ENCODE data around the gene HNRNPC. TPM values are rescaled to one million over a fixed set of nuclear protein-coding genes. Genes with fewer than 3 reads are reported as not detected.
"Not testable (repeated sequence)": the region's sequence is repeated elsewhere in the genome, so short reads cannot be mapped to it uniquely, and the experiment has no call there.

HNRNPC gene
- total RNA-seq, 1 experiment from 2014 or later: 1,156 TPM

DNA sequence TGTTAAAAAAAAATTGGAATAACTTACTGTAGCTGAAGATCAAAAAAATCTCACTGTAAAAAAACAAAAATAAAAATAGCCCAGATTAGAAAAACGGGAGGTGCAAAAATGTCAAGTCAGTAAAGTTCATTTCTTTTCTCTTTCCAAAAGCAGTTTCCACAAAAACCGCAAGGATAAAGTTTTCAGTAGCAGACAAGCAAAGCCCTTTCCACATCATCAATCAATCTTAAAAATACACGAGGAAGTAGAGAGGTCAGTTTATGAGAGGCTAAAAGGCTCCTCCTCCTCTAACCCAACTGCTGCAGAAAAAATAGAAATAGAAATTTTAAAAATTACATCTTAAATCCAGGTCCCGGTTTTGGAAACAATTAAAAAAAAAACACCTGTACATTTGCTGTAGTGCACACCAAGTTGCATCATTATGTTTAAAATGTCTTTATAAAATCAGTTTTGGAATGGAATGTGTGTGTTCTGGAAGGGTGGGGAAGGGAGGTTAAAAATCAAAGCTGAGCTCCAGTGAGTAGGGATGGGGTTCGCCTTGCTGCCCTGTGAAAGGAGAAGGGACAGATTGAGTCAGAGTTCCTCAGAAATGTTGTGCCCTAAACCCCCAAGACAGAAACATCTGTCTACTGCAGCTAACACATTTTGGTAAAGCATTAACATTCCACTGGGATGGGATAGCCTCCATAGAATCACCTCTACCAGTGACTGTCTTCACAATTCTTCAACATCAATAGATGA is 5.8 kb downstream of the HNRNPC start:
- peaks cover 87% of the 10 kb centered on the region for H3K36me3 ChIP-seq
- H3K27ac ChIP-seq: no peak overlapping the region

DNA sequence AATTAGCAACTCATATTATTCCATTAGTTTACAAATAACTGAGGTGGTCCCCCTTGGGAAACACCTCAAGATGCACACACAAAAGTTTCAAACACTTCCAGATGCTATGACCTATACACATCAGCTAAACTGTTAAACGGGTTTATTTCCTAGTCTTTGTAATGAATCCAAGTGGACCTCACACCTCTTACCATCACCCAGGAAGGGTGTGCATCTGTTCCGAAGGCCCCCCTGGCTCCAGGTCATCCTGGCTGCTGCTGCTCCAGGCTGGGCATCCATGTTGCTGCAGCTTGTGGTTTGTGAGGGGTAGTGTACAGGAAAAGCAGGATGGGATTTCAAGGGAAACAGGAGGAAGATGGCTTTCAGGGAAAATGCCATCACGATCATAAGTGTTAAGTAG is 6.8 kb downstream of the HNRNPC start:
- Histone ChIP-seq H3K36me3 (peaks cover 87% of the 10 kb centered on the region), H3K9me3 (replicated peaks) (no peaks in the 10 kb centered on the region), H3K4me1 (replicated peaks) (peaks cover 46% of the 10 kb centered on the region), H3K4me3 (no peak overlapping the region), H3K27me3 (replicated peaks) (no peaks in the 10 kb centered on the region), H3K27ac (no peak overlapping the region)
- DNase-seq (ENCODE audit: low read depth in 1 of 2, low spot score in 2 of 2): no peak

More for the DNA sequence above, 5.8 kb downstream of the HNRNPC start:
- Histone ChIP-seq H3K4me3 (no peak overlapping the region), H3K27me3 (replicated peaks) (no peaks in the 10 kb centered on the region), H3K4me1 (replicated peaks) (peaks cover 51% of the 10 kb centered on the region), H3K9me3 (replicated peaks) (no peaks in the 10 kb centered on the region)
- DNase-seq (ENCODE audit: low read depth in 1 of 2, low spot score in 2 of 2): no peak

- Histone ChIP-seq H3K4me3 (no peak overlapping the region), H3K27me3 (replicated peaks) (no peaks in the 10 kb centered on the region), H3K36me3 (peaks cover 89% of the 10 kb centered on the region), H3K9me3 (replicated peaks) (no peaks in the 10 kb centered on the region), H3K27ac (no peak overlapping the region), H3K4me1 (replicated peaks) (peaks cover 46% of the 10 kb centered on the region)
- DNase-seq (ENCODE audit: low read depth in 1 of 2, low spot score in 2 of 2): no peak
Measured at GRCh38 chr14:21261824-21262223, 7.4 kb downstream of the HNRNPC start.

DNA sequence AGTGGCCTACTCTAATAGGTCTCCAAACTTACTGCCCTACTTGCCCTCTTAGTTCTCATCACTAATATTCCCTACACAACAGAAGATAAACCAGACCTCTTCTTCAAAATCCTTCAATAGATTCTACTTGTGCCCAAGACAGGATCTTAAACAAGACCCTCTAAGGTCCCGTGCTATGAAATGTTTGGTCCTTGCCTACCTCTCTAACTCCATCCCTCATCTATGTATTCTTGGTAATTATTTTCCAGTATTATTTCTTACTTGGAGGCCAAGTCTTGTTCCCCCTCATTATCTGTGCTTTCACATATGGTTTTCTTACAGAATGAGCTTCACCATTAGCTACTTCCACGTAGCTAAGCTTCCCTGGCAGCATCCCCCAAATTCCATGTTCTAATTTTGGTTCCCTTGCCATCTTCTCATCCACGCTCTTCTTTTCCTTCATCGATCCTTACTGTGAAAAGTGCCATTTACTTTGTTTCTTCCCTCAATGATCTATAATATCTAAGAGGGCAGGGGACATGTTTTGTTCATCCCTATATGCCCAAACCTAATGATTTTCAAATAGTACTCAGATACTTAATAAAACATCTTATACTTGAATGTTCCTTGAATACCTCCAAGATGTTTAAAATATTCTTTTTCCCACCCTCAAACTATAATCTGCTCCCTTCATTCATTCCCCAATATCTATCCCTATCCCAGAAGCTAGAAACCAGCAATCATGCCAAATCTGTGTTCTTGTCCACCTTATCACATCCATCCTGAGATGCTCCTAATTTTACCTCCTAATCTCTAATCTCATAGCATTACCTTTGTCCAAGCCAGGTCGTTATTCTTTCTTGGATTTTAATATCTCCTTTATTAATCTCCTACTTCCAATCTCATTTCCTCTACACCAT is 10.1 kb downstream of the HNRNPC start:
- Histone ChIP-seq H3K36me3 (peaks cover 89% of the 10 kb centered on the region), H3K9me3 (replicated peaks) (no peaks in the 10 kb centered on the region), H3K27ac (no peak overlapping the region), H3K4me1 (replicated peaks) (peaks cover 23% of the 10 kb centered on the region), H3K27me3 (replicated peaks) (no peaks in the 10 kb centered on the region), H3K4me3 (no peak overlapping the region)
- no peak for DNase-seq (ENCODE audit: low read depth in 1 of 2, low spot score in 2 of 2)

DNA sequence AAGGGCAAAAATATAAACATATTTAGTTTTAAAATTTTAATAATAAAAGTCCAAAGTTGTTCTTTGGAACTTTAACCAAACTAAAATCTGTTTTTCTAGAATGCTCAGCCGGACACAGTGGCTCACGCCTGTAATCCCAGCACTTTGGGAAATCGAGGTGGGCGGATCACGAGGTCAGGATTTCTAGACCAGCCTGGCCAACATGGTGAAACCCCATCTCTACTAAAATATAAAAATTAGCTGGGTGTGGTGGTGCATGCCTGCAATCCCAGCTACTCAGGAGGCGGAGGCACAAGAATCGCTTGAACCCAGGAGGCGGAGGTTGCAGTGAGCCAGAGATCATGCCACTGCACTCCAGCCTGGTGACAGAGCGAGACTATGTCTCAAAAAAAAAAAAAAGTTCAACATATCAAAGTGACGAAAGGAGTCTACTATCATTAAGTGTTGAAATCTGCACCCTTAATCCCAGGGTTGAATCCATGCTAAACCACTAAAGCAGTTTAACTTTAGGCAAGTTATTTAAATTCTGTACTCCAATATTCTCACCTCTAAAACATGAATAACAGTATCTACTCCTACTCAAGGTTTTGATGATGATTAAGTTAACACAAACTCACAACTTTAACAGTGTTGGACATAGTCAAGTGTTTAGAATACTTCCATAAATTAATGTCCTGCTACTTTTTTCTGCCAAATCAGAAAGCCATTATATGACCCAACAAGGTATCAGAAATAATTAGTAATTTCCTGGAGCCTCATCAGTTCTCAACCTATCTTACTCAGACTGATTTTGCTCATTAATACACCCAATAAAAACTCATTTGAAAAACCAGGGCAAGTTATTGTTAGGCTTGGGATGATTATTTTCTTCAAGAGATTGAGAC is 11.0 kb downstream of the HNRNPC start:
- no peak overlapping the region for H3K27ac ChIP-seq
- peaks cover 15% of the 10 kb centered on the region for H3K4me1 ChIP-seq (replicated peaks)
- DNase-seq (ENCODE audit: low read depth in 1 of 2, low spot score in 2 of 2): no peak
- no peaks in the 10 kb centered on the region for H3K9me3 ChIP-seq (replicated peaks)
- no peak overlapping the region for H3K4me3 ChIP-seq
- peaks cover 89% of the 10 kb centered on the region for H3K36me3 ChIP-seq
- H3K27me3 ChIP-seq (replicated peaks): no peaks in the 10 kb centered on the region

DNA sequence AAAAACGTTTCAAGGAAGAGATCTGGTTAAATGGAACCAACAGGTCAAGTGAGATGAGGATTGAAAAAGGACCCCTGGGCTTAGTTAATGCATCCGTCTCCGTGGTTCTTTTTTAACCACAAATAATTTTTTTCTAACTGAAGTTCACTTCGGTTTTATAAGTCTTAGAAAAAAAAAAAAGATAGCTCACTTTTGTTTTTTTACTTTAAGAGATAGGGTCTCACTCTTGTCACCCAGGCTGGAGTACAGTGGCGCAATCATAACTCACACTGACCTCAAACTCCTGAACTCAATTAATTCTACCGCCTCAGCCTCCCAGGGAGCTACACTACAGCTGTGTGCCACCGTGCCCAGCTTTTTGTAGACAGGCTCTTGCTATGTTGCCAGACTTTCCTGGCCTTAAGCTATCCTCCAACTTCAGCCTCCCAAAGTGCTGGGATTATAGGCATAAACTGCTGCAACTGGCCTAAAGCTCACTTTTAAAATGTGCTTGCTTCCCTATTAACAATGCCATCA is 11.8 kb downstream of the HNRNPC start:
- H3K4me3 ChIP-seq: no peak overlapping the region
- H3K27ac ChIP-seq: no peak overlapping the region
- H3K4me1 ChIP-seq (replicated peaks): peaks cover 7% of the 10 kb centered on the region
- H3K27me3 ChIP-seq (replicated peaks): no peaks in the 10 kb centered on the region
- no peaks in the 10 kb centered on the region for H3K9me3 ChIP-seq (replicated peaks)
- no peak for DNase-seq (ENCODE audit: low read depth in 1 of 2, low spot score in 2 of 2)
- peaks cover 87% of the 10 kb centered on the region for H3K36me3 ChIP-seq

- H3K4me3 ChIP-seq: no peak overlapping the region
- H3K4me1 ChIP-seq (replicated peaks): peaks cover 3% of the 10 kb centered on the region; the same call in 1 of the 2 replicates
- peaks cover 87% of the 10 kb centered on the region for H3K36me3 ChIP-seq
- H3K27ac ChIP-seq: no peak overlapping the region
- DNase-seq (ENCODE audit: low read depth in 1 of 2, low spot score in 2 of 2): no peak
- no peaks in the 10 kb centered on the region for H3K9me3 ChIP-seq (replicated peaks)
- H3K27me3 ChIP-seq (replicated peaks): no peaks in the 10 kb centered on the region
Measured at GRCh38 chr14:21256539-21257393, 12.5 kb downstream of the HNRNPC start.

GRCh38 chr14:21256102-21256447 is 13.2 kb downstream of the HNRNPC start:
- not testable (repeated sequence) for H3K9me3 ChIP-seq (replicated peaks); H3K27ac ChIP-seq; H3K4me3 ChIP-seq; H3K27me3 ChIP-seq (replicated peaks); H3K4me1 ChIP-seq (replicated peaks); DNase-seq (ENCODE audit: low read depth in 1 of 2, low spot score in 2 of 2)
- peaks cover 87% of the 10 kb centered on the region for H3K36me3 ChIP-seq

DNA sequence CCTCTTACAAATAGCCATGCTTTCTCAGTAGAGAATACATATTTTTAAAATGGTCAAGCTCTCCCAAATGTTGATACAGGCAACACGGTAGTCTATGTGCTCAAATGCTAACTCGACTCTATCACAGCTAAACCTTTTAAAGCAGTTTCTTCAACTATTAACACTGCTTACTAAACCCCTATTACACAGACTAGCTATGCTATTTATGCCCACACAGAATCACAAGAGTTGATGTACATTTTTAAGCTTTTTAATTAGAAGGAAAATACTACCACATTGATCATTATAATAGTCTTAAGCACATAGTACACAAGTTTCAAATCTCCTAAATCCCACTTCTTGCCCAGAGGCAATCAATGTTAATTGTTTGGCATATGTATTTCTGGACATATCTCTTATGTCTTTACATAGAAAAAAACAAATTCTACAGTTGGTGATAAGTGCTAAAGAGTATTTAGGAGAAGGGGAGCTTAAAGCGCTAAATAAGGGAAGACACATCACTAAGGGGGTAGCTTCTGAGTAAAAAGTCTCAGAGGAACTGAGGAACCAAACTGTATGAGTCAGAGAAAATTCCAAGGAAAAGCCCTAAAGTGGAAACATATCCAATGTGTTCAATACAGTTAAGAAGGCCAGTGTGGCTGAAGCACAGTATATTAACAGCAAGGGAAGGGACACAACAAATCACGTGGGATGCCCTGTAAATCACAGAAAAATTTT is 13.7 kb downstream of the HNRNPC start:
- Histone ChIP-seq H3K4me3 (no peak overlapping the region), H3K36me3 (peaks cover 87% of the 10 kb centered on the region), H3K27me3 (replicated peaks) (no peaks in the 10 kb centered on the region), H3K4me1 (replicated peaks) (peaks cover 3% of the 10 kb centered on the region; the same call in 1 of the 2 replicates), H3K9me3 (replicated peaks) (no peaks in the 10 kb centered on the region), H3K27ac (no peak overlapping the region)
- DNase-seq (ENCODE audit: low read depth in 1 of 2, low spot score in 2 of 2): no peak

DNA sequence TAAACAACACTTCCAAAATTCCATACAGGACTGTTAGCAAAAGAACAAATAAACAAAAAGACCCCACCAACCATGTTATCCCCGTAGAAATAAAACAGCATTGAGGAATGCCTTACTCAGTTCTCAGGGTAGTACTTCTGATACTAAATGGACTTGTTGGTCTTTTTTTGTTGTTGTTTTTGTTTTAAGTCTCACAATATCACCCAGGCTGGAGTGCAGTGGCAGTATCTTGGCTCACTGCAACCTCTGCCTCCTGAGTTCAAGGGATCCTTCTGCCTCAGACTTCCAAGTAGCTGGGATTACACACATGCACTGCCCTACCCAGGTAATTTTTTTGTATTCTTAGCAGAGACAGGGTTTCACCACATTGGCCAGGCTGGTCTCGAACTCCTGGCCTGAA is 17.1 kb downstream of the HNRNPC start:
- H3K27me3 ChIP-seq (replicated peaks): no peaks in the 10 kb centered on the region
- peaks cover 12% of the 10 kb centered on the region for H3K4me1 ChIP-seq (replicated peaks)
- no peak overlapping the region for H3K27ac ChIP-seq
- H3K4me3 ChIP-seq: no peak overlapping the region
- no peak for DNase-seq (ENCODE audit: low read depth in 1 of 2, low spot score in 2 of 2)
- H3K9me3 ChIP-seq (replicated peaks): no peaks in the 10 kb centered on the region
- H3K36me3 ChIP-seq: peaks cover 87% of the 10 kb centered on the region

GRCh38 chr14:21251215-21251614 is 18.0 kb downstream of the HNRNPC start:
- peaks cover 15% of the 10 kb centered on the region for H3K4me1 ChIP-seq (replicated peaks)
- no peak for DNase-seq (ENCODE audit: low read depth in 1 of 2, low spot score in 2 of 2)
- H3K4me3 ChIP-seq: no peak overlapping the region
- no peak overlapping the region for H3K27ac ChIP-seq
- H3K27me3 ChIP-seq (replicated peaks): no peaks in the 10 kb centered on the region
- H3K36me3 ChIP-seq: peaks cover 78% of the 10 kb centered on the region
- no peaks in the 10 kb centered on the region for H3K9me3 ChIP-seq (replicated peaks)

- no peaks in the 10 kb centered on the region for H3K9me3 ChIP-seq (replicated peaks)
- H3K36me3 ChIP-seq: peaks cover 79% of the 10 kb centered on the region
- H3K4me1 ChIP-seq (replicated peaks): peaks cover 19% of the 10 kb centered on the region
- H3K27me3 ChIP-seq (replicated peaks): no peaks in the 10 kb centered on the region
- H3K27ac ChIP-seq: no peak overlapping the region
- DNase-seq (ENCODE audit: low read depth in 1 of 2, low spot score in 2 of 2): no peak
- no peak overlapping the region for H3K4me3 ChIP-seq
Measured at GRCh38 chr14:21248739-21249411, 20.4 kb downstream of the HNRNPC start.

Data from SJSA1 (cell line).